Measurements from ENCODE around the gene NXPE3.
"Not testable (repeated sequence)": the region's sequence is repeated elsewhere in the genome, so short reads cannot be mapped to it uniquely, and the experiment has no call there.

NXPE3 gene

DNA sequence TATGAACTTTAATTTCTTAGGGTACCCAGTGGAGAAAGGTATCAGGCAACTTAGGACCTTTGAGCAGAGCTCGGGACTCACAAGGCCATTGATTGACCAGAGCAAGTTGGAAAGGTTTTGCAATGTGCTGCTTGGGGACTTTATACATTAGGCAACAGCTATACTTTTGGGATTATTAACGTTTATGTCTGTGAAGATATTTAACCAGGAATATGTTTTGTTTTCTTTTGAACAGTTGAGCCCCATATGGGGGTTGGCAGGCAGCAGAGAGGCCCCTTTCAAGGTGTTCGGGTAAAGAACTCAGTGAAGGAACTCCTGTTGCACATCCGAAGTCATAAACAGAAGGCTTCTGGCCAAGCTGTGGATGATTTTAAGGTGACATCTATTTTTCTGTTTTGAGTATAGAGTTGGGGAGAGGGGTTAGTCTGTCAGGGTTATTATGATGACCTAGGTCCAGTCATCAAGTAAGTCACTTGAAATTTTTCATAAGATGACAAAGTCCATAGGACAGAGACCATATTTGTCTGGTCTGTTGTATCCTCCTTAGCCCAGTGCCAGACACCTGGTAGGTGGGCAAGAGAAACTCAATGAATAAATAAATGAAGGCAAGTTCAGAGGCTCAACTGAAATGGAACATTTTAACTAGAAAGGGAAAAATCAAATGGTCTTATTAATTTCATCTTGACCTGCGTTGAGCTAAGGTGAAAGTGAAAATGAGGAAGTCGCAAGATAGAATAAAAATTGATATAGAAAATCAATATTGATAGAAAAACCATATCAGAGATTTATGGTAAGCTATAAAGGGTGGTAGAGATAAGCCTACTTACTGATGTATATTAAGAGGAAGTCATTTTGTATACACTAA, 73.1 kb downstream of the NXPE3 start:
- DNase-seq (ENCODE audit: low spot score) = no peak

DNA sequence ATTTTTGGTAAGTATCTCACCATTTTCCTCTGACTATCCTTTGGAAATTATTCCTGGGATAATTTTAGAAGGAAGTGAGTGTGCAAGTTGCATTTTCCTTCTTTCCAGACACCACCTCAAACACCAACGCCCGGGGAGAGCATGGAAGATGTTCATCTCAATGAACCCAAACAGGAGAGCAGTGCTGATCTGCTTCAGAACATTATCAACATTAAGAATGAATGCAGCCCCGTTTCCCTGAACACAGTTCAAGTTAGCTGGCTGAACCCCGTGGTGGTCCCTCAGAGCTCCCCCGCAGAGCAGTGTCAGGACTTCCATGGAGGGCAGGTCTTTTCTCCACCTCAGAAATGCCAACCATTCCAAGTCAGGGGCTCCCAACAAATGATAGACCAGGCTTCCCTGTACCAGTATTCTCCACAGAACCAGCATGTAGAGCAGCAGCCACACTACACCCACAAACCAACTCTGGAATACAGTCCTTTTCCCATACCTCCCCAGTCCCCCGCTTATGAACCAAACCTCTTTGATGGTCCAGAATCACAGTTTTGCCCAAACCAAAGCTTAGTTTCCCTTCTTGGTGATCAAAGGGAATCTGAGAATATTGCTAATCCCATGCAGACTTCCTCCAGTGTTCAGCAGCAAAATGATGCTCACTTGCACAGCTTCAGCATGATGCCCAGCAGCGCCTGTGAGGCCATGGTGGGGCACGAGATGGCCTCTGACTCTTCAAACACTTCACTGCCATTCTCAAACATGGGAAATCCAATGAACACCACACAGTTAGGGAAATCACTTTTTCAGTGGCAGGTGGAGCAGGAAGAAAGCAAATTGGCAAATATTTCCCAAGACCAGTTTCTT, 74.2 kb downstream of the NXPE3 start:
- DNase-seq (ENCODE audit: low spot score) = no peak

DNA sequence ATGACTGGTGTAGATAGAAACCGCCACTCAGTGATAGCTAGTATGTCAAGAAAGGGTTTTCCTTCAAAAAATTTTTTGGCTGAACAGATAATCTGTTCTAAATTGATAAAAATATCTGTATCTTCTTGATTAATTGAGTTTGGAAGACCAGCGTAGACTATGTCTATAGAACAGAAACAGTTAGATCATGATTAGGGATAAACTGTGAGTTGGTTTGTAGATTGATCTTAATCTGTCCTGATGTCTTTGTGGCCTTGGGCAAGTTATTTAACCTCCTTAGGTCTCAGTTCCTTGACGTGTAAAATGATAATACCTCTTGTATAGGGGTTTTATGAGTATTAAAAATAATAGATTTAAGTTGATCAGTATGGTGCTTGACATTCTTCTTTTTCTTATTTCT, 75.0 kb downstream of the NXPE3 start:
- no peak for DNase-seq (ENCODE audit: low spot score)

DNA sequence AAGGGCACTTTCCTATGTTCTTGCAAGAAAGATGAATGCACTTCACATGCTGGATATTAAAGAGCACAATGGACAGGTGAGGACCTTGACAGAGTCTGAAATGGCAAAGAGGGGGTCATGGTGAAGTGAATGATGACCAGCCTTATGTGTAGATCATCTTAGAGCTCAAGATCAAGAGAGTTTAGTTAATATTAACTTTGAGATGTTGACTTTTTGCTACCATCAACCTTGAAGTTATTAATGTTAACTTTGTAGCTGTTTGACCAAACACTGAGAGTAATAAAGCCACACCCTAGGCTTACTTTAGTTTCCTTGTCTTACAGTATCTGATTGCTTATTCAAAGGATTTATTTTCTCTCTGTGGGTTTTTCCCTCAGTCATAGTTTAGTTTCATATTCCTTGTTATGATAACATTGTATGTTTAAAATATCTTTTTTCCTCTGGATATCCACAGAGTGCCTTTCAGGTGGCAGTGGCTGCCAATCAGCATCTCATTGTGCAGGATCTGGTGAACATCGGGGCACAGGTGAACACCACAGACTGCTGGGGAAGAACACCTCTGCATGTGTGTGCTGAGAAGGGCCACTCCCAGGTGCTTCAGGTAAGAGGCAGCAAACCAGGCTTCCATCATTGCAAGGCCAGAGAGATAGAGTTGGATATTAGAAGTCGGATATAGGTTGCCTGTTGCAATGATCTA, 75.7 kb downstream of the NXPE3 start:
- no peak for DNase-seq (ENCODE audit: low spot score)

DNA sequence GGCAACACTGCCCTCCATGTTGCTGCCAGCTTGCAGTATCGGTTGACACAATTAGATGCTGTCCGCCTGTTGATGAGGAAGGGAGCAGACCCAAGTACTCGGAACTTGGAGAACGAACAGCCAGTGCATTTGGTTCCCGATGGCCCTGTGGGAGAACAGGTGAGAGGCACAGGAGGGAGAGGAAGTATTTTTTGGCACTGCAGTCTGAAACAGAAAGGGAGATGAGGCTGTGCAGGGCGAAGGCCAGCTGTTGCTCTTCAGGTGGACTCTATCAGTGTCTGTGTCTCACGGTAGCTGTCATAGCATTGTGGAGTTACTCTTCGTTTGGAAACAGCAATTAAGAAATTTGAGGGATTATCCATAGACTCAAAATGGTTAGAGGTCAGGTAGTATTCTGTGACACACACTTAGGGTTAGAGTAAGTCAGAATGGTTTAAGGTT, 78.3 kb downstream of the NXPE3 start:
- no peak for DNase-seq (ENCODE audit: low spot score)

DNA sequence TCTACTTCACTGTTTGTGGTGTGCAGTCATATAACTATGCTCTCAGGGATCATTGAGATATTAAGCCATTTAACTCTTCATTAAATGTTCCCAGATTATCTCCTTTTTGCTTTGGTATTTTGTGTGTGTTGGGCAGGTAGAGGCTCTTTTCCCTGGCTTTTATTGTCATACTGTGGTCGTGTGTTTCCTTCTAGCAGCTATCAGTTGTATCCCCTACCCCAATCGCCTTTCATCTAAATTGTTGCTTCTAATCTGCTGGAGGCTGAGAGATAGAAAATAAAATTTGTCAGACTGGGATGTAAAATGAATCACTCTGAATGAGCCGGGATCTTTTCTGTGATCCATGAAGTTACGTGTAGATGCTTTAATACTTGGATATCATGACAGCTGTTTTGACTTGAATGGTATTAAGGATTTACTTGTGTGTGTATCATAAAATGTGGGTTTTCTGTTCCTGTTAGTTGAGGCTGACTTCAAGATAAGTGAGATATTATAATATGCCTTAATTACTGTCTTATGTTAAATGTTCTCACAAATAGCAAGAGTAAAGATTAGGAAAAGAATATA, 79.5 kb downstream of the NXPE3 start:
- no peak for DNase-seq (ENCODE audit: low spot score)

DNA sequence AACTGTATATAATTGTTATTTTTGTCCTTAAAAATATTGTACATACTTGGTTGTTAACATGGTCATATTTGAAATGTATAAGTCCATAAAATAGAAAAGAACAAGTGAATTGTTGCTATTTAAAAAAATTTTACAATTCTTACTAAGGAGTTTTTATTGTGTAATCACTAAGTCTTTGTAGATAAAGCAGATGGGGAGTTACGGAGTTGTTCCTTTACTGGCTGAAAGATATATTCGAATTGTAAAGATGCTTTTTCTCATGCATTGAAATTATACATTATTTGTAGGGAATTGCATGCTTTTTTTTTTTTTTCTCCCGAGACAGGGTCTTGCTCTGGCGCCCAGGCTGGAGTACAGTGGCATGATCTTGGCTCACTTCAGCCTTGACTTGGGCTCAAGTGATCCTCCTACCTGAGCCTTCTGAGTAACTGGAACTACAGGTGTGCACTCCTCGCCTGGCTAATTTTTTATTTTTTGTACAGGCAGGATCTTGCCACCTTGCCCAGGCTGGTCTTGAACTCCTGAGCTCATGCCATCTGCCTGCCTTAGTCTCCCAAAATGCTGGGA, 81.0 kb downstream of the NXPE3 start:
- DNase-seq (ENCODE audit: low spot score) = no peak

DNA sequence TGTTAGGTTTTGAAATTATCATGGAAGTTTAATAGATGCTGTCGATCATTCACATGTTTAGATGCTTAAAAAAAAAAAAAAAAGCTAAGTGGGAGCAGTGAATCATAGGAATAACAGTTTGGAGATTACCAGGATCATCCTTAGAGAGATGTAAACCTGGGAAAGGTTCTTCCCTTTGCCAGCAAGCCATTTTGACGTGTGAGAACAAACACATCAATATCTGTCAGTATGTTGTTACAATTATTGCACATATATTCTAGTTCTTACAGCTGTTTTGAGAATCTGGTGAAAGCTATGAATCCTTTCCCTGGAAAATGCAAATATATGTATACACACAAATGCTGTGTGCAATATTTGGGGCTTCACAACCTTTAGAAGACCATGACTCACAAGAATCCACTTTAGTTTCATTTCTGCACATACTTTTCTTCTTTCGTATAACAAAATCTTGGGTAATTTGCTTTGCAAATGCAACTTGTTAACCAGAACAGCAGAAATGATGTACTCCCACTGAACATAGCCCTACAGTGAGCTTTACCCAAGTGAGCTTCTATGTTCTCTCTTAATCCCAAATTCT, 82.3 kb downstream of the NXPE3 start:
- DNase-seq (ENCODE audit: low spot score) = no peak

DNA sequence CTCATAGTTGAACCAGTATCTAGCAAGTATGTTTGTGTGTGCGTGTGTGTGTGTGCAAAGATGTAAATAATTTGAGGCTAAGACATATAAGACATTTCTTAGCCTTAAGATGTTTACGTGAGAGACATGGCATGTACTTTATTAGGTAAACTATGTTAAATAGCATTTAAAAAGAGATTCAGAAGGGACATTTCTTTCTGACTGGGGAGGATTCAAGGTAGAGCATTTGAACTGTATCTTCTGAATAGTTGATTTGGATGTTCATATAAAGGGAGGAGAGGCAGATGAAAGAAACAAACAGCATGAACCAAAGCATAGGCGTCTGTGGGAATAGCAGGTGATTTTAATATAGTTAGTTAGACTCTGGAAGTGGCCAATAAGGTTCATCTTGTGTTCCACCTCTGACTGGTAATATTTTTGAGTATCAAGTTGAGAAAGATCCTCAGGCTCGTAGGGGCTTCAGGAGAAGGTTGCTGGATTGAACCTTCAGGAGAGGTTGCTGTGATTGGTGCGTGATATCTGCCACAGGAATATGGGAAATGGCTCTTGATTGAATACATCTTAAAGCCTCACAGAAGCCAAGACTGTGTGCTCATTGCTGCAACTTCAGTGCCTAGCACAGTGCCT, 82.9 kb downstream of the NXPE3 start:
- no peak for DNase-seq (ENCODE audit: low spot score)

DNA sequence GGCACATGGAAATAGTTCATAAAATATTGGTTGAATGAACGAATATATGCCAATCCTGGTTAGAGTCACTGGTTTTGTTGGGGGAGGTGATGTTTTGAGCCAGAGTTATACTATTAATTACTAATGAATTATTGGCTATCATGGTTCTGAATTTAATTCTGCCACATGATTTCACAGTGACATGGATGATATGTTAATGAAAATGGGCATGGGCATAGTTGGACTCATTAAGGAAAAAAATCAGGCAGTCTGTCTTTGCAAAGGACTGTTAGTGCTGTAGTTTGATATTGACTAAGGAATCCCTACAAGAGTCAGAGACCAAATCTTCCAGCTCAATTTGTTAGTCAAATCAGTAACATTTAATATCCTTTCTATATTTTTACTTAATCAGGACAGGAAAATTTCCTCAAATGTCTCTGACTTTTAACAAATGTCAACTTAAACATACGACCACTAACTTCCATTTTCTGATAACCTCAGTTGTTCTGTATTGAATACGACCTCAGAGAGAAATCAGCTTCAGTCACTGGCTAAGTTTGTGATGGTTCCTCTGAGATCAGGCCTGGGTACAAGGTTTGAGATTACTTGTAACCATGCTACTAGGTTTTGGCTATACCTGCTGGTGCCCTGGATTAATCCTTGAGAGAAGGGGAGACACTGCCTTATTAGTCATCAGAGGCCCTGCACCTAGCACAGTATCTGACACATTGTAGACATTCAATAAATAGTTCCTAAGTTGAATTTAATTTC, 83.6 kb downstream of the NXPE3 start:
- DNase-seq (ENCODE audit: low spot score) = no peak

DNA sequence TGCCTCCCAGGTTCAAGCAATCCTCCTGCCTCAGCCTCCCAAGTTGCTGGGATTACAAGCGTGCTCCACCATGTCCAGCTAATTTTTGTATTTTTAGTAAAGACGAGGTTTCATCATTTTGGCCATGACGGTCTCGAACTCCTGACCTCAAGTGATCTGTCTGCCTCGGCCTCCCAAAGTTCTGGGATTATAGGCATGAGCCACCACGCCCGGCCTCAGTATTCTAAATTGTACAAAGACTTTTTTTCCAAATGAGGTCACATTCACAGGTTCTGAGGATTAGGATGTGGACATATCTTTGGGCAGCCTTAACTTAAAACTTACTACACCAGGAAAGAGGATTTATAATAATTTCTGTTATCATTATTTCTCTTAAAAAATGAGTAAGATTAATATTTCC, 85.9 kb downstream of the NXPE3 start:
- DNase-seq (ENCODE audit: low spot score) = not testable (repeated sequence)

DNA sequence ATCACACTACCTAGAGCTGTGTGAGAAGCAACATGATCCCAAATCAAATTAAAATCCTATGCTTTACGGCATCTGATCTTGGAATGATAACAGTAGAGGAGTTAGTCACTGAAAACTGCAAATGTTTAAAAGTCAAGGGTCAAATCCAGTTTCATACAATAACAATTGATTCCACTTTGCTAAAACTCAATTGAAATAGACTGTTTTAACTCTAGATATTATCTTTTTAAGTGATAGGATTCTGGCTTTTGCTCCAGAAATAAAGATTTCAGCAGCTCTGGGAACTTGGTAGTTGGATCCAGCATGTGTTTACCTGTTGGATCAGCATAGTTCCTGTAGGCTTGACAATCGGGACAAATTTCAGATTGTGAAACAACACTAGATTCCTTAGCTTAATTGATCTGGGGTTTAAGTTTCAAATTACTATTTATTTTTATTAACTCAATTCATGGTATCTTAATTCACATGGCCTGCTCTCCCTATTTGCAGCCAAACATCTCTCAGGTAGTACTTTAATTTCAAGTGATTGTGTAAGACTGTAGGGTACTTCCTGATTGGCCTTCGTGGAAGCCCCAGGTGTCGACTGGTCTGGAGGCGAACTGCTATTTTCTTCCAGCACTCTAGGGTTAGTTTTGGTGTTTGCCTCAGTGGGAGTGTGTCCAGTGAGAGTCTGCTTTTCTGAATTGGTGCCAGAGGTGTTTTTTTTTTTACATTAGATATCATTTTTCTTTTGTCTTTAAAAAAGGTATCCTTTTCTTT, 86.9 kb downstream of the NXPE3 start:
- no peak for DNase-seq (ENCODE audit: low spot score)

DNA sequence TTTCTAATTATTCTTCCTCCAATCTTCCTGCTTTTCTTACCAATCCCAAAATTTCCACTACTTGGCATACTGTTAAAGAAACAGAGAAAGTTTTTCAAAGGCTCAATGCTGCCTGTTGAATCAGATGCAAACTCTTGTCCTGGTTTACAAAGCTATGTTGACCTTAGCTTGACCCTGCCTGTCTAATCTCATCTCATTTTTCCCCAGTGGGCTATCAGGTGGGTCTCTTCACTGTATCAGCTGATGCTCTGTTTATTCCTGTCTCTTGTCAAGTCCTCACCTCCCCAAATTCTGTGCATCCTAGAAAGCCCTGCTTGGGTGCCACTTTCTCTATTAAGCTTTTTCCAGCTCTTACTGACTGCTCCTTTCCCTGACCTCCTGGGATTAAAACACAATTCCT, 88.5 kb downstream of the NXPE3 start:
- DNase-seq (ENCODE audit: low spot score) = no peak

DNA sequence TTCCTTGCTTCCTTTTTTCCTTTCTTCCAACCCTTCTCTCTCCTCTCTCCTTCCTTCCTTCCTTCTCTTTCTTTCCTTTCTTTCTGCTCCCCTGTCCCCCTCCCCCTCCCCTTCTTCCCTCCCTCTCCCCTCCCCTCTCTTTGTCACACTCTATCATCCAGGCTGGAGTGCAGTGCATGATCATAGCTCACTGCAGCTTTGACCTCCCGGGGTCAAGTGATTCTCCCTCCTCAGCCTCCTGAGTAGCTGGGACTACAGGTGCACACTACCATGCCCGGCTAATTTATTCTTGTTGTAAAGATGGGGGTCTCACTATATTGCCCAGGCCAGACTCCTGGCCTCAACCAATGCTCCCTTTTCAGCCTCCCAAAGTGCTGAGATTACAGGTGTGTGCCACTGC, 89.0 kb downstream of the NXPE3 start:
- no peak for DNase-seq (ENCODE audit: low spot score)

DNA sequence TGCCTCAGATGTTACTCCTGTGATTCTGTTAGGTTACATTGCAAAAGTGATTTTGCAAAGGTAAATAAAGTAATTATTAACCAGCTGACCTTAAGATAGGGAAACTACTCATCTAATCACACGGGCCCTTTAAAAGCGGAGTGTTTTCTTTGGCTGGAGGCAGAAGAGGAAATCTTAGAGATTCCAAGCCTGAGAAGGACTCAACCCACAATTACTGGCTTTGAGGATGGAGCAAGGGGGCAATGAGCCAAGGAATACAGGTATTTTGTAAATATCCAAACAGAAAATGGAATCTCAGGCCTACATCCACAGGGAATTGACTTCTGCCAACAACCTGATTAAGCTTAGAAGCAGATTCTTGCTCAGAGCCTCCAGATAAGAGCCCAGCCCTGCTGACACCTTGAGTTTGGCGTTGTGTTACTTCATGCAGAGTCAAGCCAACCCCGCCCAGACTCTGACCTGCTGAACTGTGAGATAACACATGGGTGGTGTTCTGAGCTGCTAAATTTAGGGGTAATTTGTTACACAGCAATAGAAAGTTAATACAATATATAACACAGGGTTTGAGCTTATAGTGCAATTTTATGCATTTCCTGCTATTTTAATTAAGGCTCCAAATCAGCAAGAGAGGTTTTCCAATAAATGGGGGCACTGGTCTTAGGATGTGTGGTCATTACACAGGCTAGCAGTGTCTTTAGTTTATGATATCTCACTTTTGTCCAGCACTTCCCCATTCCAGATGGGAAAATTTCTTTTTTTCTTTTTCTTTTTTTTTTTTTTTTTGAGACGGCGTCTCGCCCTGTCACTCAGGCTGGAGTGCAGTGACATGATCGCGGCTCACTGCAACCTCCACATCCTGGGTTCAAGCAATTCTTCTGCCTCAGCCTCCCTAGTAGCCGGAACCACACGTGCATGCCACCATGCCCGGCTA, 89.8 kb downstream of the NXPE3 start:
- no peak for DNase-seq (ENCODE audit: low spot score)

DNA sequence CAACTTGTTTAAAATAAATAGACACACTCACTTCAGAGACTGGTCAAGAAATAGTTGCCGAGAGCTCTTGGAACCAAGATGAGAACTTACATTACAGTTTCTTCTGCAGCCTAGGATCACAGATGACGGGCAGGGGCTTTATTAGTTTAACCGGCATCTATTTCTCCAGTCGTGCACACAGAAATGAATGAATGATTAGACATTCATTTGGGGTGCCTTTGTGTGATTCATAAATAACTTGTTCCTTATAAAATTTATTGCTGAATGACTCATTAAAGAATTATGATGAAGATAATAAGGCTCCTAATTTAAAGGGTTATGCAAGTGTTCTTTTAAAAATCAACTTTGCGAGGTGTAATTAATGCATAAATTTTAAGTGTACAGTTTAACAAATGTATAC, 91.1 kb downstream of the NXPE3 start:
- no peak for DNase-seq (ENCODE audit: low spot score)

DNA sequence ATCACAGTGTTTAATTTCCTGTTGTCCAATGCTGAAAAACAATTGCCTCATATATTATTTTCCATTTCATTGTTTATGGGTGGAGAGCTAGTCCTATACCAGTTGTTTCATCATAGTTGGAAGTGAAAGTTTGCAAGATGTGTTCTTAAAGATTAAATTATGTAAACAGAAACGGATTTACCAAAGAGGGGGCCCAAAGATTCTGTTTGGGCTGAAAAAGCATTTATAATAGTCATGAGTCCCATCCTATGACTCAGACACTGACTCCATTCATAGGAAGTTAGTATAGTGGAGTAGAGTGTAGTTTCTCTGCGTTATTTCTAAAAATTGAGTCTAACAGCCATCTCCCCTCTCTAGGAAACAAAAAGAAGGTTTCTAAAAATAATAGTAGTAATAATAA, 94.6 kb downstream of the NXPE3 start:
- no peak for DNase-seq (ENCODE audit: low spot score)

DNA sequence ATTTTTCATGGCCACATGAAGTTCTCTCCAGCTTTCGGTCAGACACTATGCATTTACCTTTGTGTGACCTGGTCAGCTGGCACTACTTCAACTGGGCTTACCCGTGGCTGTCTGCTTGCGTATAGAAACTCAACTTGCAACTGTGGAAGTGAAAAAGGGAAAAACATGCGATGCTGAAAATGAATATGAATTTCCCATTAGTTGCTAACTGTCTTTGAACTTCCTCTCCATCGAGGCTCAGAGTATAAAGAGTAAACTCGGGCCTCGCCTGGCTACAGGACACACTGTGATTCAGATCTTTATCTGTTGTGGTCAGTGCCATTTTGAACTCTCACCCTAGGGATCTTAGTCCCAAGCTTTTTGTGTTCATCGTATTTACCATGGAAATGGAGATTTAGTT, 97.1 kb downstream of the NXPE3 start:
- DNase-seq (ENCODE audit: low spot score) = no peak

Measured in AG20443 (cell line).